ENCODE measurements around the gene RASGRP3.

Gene RASGRP3

GRCh38 chr2:33603416-33603815 is 127.0 kb downstream of the RASGRP3 start:
- Histone ChIP-seq H3K9me3 (ENCODE audit: severe bottlenecking) (no peaks in the 10 kb centered on the region), H3K4me3 (ENCODE audit: low read depth, low read length) (no peak overlapping the region), H3K27ac (no peak overlapping the region), H3K27me3 (ENCODE audit: insufficient read depth, low read depth, severe bottlenecking) (no peaks in the 10 kb centered on the region), H3K36me3 (no peaks in the 10 kb centered on the region)
- no peak for TF ChIP-seq CTCF (IDR thresholded peaks at IDR 0.05; ENCODE audit: low read depth, low read length)
- DNase-seq: no peak

DNA sequence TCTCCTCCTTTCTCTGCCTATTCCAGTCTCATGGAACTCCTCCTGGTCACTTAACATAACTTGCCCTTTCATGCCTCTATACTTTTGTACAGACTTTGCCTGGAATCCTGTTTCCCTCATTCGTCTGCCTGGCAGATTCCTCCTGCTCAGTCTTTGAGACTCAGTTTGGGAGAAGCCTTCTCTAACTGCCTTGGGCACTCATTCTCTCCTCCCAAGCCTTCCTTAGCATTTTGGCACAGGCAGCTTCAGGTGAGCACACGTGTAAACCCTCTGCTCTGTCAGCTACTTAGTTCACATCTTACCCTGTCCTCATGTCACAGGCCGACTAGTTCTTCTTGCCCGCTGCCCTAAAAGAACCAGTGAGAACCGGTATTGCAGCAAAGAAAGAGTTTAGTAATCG is 128.6 kb downstream of the RASGRP3 start:
- Histone ChIP-seq H3K27ac (no peak overlapping the region), H3K27me3 (ENCODE audit: insufficient read depth, low read depth, severe bottlenecking) (no peaks in the 10 kb centered on the region), H3K9me3 (ENCODE audit: severe bottlenecking) (no peaks in the 10 kb centered on the region), H3K36me3 (no peaks in the 10 kb centered on the region), H3K4me3 (ENCODE audit: low read depth, low read length) (no peak overlapping the region)
- TF ChIP-seq CTCF (IDR thresholded peaks at IDR 0.05; ENCODE audit: low read depth, low read length): no peak
- DNase-seq: no peak

- no peaks in the 10 kb centered on the region for H3K27me3 ChIP-seq (ENCODE audit: insufficient read depth, low read depth, severe bottlenecking)
- no peak overlapping the region for H3K27ac ChIP-seq
- DNase-seq: no peak
- H3K4me3 ChIP-seq (ENCODE audit: low read depth, low read length): no peak overlapping the region
- no peaks in the 10 kb centered on the region for H3K36me3 ChIP-seq
- no peaks in the 10 kb centered on the region for H3K9me3 ChIP-seq (ENCODE audit: severe bottlenecking)
- TF ChIP-seq CTCF (IDR thresholded peaks at IDR 0.05; ENCODE audit: low read depth, low read length): no peak
These were observed 129.7 kb downstream of the RASGRP3 start for GRCh38 chr2:33606100-33606499.

DNA sequence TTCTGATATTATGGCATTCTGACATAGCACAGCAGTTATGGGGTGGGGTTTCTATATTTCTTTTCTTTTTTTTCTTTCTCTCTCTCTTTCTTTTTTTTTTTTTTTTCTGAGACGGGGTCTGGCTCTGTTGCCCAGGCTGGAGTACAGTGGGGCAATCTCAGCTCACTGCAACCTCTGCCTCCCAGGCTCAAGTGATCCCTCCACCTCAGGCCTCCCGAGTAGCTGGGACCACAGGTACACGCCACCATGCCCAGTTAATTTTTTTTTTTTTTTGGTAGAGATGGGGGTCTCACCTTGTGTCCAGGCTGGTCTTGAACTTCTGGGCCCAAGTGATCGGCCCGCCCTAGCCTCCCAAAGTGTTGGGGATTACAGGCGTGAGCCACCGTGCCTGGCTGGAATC is 130.2 kb downstream of the RASGRP3 start:
- no peak overlapping the region for H3K4me3 ChIP-seq (ENCODE audit: low read depth, low read length)
- TF ChIP-seq CTCF (IDR thresholded peaks at IDR 0.05; ENCODE audit: low read depth, low read length): no peak
- DNase-seq: no peak
- H3K36me3 ChIP-seq: no peaks in the 10 kb centered on the region
- H3K27ac ChIP-seq: no peak overlapping the region
- no peaks in the 10 kb centered on the region for H3K27me3 ChIP-seq (ENCODE audit: insufficient read depth, low read depth, severe bottlenecking)
- H3K9me3 ChIP-seq (ENCODE audit: severe bottlenecking): no peaks in the 10 kb centered on the region

GRCh38 chr2:33607251-33607721 is 130.8 kb downstream of the RASGRP3 start:
- no peak for DNase-seq
- H3K4me3 ChIP-seq (ENCODE audit: low read depth, low read length): no peak overlapping the region
- no peaks in the 10 kb centered on the region for H3K9me3 ChIP-seq (ENCODE audit: severe bottlenecking)
- H3K36me3 ChIP-seq: no peaks in the 10 kb centered on the region
- no peaks in the 10 kb centered on the region for H3K27me3 ChIP-seq (ENCODE audit: insufficient read depth, low read depth, severe bottlenecking)
- no peak for TF ChIP-seq CTCF (IDR thresholded peaks at IDR 0.05; ENCODE audit: low read depth, low read length)
- no peak overlapping the region for H3K27ac ChIP-seq

GRCh38 chr2:33607905-33608304 is 131.5 kb downstream of the RASGRP3 start:
- H3K27ac ChIP-seq: no peak overlapping the region
- no peaks in the 10 kb centered on the region for H3K9me3 ChIP-seq (ENCODE audit: severe bottlenecking)
- no peak overlapping the region for H3K4me3 ChIP-seq (ENCODE audit: low read depth, low read length)
- H3K36me3 ChIP-seq: no peaks in the 10 kb centered on the region
- no peak for TF ChIP-seq CTCF (IDR thresholded peaks at IDR 0.05; ENCODE audit: low read depth, low read length)
- no peaks in the 10 kb centered on the region for H3K27me3 ChIP-seq (ENCODE audit: insufficient read depth, low read depth, severe bottlenecking)
- no peak for DNase-seq
